HepG2 (cell line): Measurements from ENCODE around the gene TMEM250. TPM values are rescaled to one million over a fixed set of nuclear protein-coding genes. Genes with fewer than 3 reads are reported as not detected.

Source experiments
- CENPT ChIP-seq: sonication (generic); formaldehyde crosslinking; IDR thresholded peaks from 2 replicates; pipeline ENCODE4 v1.8.0; 2022; ENCODE audit warnings: low read depth, mild to moderate bottlenecking, moderate library complexity, missing genetic modification reagents
- EZH2 ChIP-seq: conservative IDR thresholded peaks from 2 replicates; pipeline ENCODE4 v1.6.1; 2012; ENCODE audit warnings: mild to moderate bottlenecking, low read depth, low read length, moderate library complexity
- HIVEP1 ChIP-seq: sonication (generic); formaldehyde crosslinking; IDR thresholded peaks from 2 replicates; pipeline ENCODE4 v1.4.0; 2020; ENCODE audit warnings: mild to moderate bottlenecking, missing genetic modification reagents
- HOXA5 ChIP-seq: sonication (generic); formaldehyde crosslinking; IDR thresholded peaks from 2 replicates; pipeline ENCODE4 v1.4.0; 2020; ENCODE audit warnings: missing genetic modification reagents
- KLF11 ChIP-seq: IDR thresholded peaks from 2 replicates; pipeline ENCODE4 v1.6.1; 2016; ENCODE audit warnings: missing compliant biosample characterization
- LCORL ChIP-seq, 2 experiments: fragments of 450-650 bp in 1 of 2; sonication (generic) in 1 of 2; formaldehyde crosslinking in 1 of 2; IDR thresholded peaks; 2 replicates each; pipeline versions ENCODE4 v1.5.0 to v1.6.1; 2017 to 2020; ENCODE audit warnings: antibody characterized with exemption in 1 of 2, missing genetic modification reagents in 1 of 2
- NR3C1 ChIP-seq: sonication (generic); formaldehyde crosslinking; IDR thresholded peaks from 2 replicates; pipeline ENCODE4 v1.4.0; 2020; ENCODE audit warnings: missing genetic modification reagents
- SOX5 ChIP-seq: IDR thresholded peaks from 2 replicates; pipeline ENCODE4 v1.6.1; 2016; ENCODE audit warnings: borderline replicate concordance
- TSC22D2 ChIP-seq: sonication (generic); formaldehyde crosslinking; IDR thresholded peaks from 2 replicates; pipeline ENCODE4 v1.5.1; 2020; ENCODE audit warnings: missing genetic modification reagents, mild to moderate bottlenecking, borderline replicate concordance
- ZKSCAN8 ChIP-seq: IDR thresholded peaks from 2 replicates; pipeline ENCODE4 v1.6.1; 2016; ENCODE audit warnings: borderline replicate concordance, missing genetic modification reagents, missing compliant biosample characterization
- ZNF337 ChIP-seq: sonication (generic); formaldehyde crosslinking; IDR thresholded peaks from 2 replicates; pipeline ENCODE4 v1.5.1; 2020; ENCODE audit warnings: missing genetic modification reagents, low read depth, mild to moderate bottlenecking, borderline replicate concordance
- ZNF350 ChIP-seq: sonication (generic); formaldehyde crosslinking; IDR thresholded peaks from 2 replicates; pipeline ENCODE4 v1.4.0; 2020; ENCODE audit warnings: mild to moderate bottlenecking, low read depth, missing genetic modification reagents, borderline replicate concordance
- ZNF446 ChIP-seq: sonication (generic); formaldehyde crosslinking; IDR thresholded peaks from 2 replicates; pipeline ENCODE4 v1.5.0; 2020; ENCODE audit warnings: mild to moderate bottlenecking, missing genetic modification reagents
- ZNF570 ChIP-seq: sonication (generic); formaldehyde crosslinking; IDR thresholded peaks from 2 replicates; pipeline ENCODE4 v1.4.0; 2020; ENCODE audit warnings: mild to moderate bottlenecking, missing genetic modification reagents, borderline replicate concordance
- polyA plus RNA-seq, 8 experiments: library from polyadenylated mRNA; depleted of rRNA in 3 of 8; stranded (reverse) in 7 of 8; unstranded in 1 of 8; fragments of >200 nt; fragmentation: Illumina TruSeq in 4 of 8; extraction: Trizol in 4 of 8; gene quantifications; 2 replicates each; pipeline versions ENCODE4 v1.2.1 to v1.2.3, GENCODE V29; 2011 to 2016; ENCODE audit warnings: low read depth in 4 of 8, missing spikeins in 1 of 8, mixed read lengths in 1 of 8; ENCODE audit not compliant: insufficient read depth in 1 of 8
- total RNA-seq, 5 experiments: library from RNA; depleted of rRNA; stranded (reverse); fragments of >200 nt; fragmentation: Illumina TruSeq; extraction: Trizol; gene quantifications; 2 replicates each; pipeline ENCODE4 v1.2.3, GENCODE V29; 2016; ENCODE audit warnings: low read depth in 1 of 5
- TF ChIP-seq, protein P1 (sequence below): sonication (generic); formaldehyde crosslinking; IDR thresholded peaks from 2 replicates; pipeline ENCODE4 v1.5.0; 2020; ENCODE audit warnings: mild to moderate bottlenecking, low read depth, missing genetic modification reagents, borderline replicate concordance
- TF ChIP-seq, protein P2 (sequence below): sonication (generic); formaldehyde crosslinking; IDR thresholded peaks from 2 replicates; pipeline ENCODE4 v1.5.0; 2020; ENCODE audit warnings: missing genetic modification reagents
- TF ChIP-seq, protein P3 (sequence below): sonication (generic); formaldehyde crosslinking; IDR thresholded peaks from 2 replicates; pipeline ENCODE4 v1.8.0; 2022; ENCODE audit warnings: mild to moderate bottlenecking, missing genetic modification reagents, moderate library complexity
- TF ChIP-seq, protein P4 (sequence below): conservative IDR thresholded peaks from 2 replicates; pipeline ENCODE4 v1.6.1; 2018; ENCODE audit warnings: missing genetic modification reagents
- TF ChIP-seq, protein P5 (sequence below): sonication (generic); formaldehyde crosslinking; IDR thresholded peaks from 2 replicates; pipeline ENCODE4 v1.9.0; 2022; ENCODE audit warnings: missing genetic modification reagents, mild to moderate bottlenecking, borderline replicate concordance
- TF ChIP-seq, protein P6 (sequence below): sonication (generic); formaldehyde crosslinking; IDR thresholded peaks from 2 replicates; pipeline ENCODE4 v1.5.1; 2020; ENCODE audit warnings: missing genetic modification reagents, mild to moderate bottlenecking, borderline replicate concordance

Gene TMEM250
- total and polyA plus RNA-seq, 2 of the 13 experiments (the other 11 are each of a cell fraction or from before 2014, with no cell fraction given): 5.5 to 13.9 TPM

DNA sequence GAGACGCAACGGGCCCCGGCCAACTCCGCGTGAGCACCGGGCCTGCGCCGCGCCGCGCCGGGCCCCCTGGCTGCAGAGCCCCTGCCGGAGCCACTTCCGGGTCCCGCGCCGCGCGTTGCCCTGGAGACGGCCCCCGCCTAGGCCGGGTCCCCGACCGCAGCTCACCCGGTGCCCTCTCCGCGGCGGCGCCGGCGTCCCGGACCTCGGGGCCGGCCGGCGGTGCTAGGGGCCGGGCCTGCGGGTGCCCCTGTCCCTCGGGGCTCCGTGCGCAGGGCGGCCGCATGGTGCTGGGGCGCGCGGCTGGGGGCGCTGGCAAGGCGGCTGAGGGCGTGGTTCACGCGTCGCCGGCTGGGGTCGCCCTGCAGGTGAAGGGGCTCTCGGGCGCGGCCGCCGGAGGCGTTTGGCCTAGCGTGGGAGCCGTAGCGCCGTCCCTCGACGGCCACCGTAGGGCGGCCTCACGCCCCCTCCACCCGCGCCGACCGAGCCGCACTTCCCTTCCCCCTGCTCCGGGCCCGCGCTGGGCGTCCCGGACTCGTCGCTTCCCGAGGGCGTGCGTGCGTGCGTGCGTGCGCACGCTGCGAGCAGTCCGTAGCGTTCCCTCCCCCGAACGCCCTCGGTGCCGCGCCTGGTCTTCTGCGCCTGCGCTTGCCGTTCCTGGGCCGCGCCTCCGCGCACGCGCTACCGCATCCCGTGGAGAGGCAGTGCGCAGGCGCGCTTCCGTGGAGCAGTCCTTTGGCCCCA lies at the start of gene TMEM250 (continued):
- TF ChIP-seq, protein P1, sequence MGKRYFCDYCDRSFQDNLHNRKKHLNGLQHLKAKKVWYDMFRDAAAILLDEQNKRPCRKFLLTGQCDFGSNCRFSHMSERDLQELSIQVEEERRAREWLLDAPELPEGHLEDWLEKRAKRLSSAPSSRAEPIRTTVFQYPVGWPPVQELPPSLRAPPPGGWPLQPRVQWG (CRISPR knock-in tag): no peak
- TF ChIP-seq HOXA5 (peak; percentile 48), LCORL (IDR thresholded peaks at IDR 0.05) (no peak), LCORL (CRISPR knock-in tag; IDR thresholded peaks at IDR 0.05) (peak; percentile 75; the same call in 1 of the 2 replicates), TSC22D2 (CRISPR knock-in tag) (0 out of 2 replicates have a peak, but pooled peaks have one; percentile 44), ZKSCAN8 (CRISPR knock-in tag) (no peak; the same call in 1 of the 2 replicates), KLF11 (no peak), CENPT (CRISPR knock-in tag) (no peak), HIVEP1 (CRISPR knock-in tag) (no peak), ZNF337 (CRISPR knock-in tag) (no peak), ZNF350 (CRISPR knock-in tag) (no peak), EZH2 (no peak), SOX5 (CRISPR knock-in tag) (peak; percentile 63; the same call in 1 of the 2 replicates), ZNF446 (CRISPR knock-in tag) (no peak; the same call in 1 of the 2 replicates), ZNF570 (CRISPR knock-in tag) (no peak), NR3C1 (CRISPR knock-in tag) (no peak)
- TF ChIP-seq, protein P2, sequence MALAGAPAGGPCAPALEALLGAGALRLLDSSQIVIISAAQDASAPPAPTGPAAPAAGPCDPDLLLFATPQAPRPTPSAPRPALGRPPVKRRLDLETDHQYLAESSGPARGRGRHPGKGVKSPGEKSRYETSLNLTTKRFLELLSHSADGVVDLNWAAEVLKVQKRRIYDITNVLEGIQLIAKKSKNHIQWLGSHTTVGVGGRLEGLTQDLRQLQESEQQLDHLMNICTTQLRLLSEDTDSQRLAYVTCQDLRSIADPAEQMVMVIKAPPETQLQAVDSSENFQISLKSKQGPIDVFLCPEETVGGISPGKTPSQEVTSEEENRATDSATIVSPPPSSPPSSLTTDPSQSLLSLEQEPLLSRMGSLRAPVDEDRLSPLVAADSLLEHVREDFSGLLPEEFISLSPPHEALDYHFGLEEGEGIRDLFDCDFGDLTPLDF (CRISPR knock-in tag): peak; percentile 64
- TF ChIP-seq, protein P3, sequence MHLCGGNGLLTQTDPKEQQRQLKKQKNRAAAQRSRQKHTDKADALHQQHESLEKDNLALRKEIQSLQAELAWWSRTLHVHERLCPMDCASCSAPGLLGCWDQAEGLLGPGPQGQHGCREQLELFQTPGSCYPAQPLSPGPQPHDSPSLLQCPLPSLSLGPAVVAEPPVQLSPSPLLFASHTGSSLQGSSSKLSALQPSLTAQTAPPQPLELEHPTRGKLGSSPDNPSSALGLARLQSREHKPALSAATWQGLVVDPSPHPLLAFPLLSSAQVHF (CRISPR knock-in tag): no peak; the same call in 1 of the 2 replicates
- TF ChIP-seq, protein P4, sequence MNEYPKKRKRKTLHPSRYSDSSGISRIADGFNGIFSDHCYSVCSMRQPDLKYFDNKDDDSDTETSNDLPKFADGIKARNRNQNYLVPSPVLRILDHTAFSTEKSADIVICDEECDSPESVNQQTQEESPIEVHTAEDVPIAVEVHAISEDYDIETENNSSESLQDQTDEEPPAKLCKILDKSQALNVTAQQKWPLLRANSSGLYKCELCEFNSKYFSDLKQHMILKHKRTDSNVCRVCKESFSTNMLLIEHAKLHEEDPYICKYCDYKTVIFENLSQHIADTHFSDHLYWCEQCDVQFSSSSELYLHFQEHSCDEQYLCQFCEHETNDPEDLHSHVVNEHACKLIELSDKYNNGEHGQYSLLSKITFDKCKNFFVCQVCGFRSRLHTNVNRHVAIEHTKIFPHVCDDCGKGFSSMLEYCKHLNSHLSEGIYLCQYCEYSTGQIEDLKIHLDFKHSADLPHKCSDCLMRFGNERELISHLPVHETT (CRISPR knock-in tag): peak; percentile 100
- TF ChIP-seq, protein P5, sequence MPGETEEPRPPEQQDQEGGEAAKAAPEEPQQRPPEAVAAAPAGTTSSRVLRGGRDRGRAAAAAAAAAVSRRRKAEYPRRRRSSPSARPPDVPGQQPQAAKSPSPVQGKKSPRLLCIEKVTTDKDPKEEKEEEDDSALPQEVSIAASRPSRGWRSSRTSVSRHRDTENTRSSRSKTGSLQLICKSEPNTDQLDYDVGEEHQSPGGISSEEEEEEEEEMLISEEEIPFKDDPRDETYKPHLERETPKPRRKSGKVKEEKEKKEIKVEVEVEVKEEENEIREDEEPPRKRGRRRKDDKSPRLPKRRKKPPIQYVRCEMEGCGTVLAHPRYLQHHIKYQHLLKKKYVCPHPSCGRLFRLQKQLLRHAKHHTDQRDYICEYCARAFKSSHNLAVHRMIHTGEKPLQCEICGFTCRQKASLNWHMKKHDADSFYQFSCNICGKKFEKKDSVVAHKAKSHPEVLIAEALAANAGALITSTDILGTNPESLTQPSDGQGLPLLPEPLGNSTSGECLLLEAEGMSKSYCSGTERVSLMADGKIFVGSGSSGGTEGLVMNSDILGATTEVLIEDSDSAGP (CRISPR knock-in tag): no peak; the same call in 1 of the 2 replicates
- TF ChIP-seq, protein P6, sequence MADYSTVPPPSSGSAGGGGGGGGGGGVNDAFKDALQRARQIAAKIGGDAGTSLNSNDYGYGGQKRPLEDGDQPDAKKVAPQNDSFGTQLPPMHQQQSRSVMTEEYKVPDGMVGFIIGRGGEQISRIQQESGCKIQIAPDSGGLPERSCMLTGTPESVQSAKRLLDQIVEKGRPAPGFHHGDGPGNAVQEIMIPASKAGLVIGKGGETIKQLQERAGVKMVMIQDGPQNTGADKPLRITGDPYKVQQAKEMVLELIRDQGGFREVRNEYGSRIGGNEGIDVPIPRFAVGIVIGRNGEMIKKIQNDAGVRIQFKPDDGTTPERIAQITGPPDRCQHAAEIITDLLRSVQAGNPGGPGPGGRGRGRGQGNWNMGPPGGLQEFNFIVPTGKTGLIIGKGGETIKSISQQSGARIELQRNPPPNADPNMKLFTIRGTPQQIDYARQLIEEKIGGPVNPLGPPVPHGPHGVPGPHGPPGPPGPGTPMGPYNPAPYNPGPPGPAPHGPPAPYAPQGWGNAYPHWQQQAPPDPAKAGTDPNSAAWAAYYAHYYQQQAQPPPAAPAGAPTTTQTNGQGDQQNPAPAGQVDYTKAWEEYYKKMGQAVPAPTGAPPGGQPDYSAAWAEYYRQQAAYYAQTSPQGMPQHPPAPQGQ: peak; percentile 83; the same call in 1 of the 2 replicates
